Cardiac fibroblast (primary cell): ENCODE data around the gene GAMT.

Experiments
- DNase-seq, 2 donors: peaks; one replicate each; pipeline versions ENCODE4 v3.0.0 to v3.0.0-alpha.2; 2010; ENCODE audit warnings: low read depth in 2 of 2
- H3K4me3 ChIP-seq, 2 donors: replicated peaks in 1 of 2; 1 replicate in 1 of 2; 2 replicates in 1 of 2; pipeline ENCODE4 v1.5.1; 2011; ENCODE audit warnings: low read depth in 2 of 2, low read length in 2 of 2, mild to moderate bottlenecking in 2 of 2, moderate library complexity in 1 of 2
- CTCF ChIP-seq: IDR thresholded peaks from one replicate; pipeline ENCODE4 v1.5.1; 2011; ENCODE audit warnings: low read depth, mild to moderate bottlenecking, low read length, inconsistent platforms

Gene GAMT

GRCh38 chr19:1383017-1383311 is 18.4 kb downstream of the GAMT start:
- H3K4me3 ChIP-seq: no peak overlapping the region
- DNase-seq: no peak

GRCh38 chr19:1382250-1382649 is 19.1 kb downstream of the GAMT start:
- TF ChIP-seq CTCF: no peak
- H3K4me3 ChIP-seq: no peak overlapping the region
- DNase-seq: no peak

More at GRCh38 chr19:1383017-1383311, 18.4 kb downstream of the GAMT start:
- no peak for TF ChIP-seq CTCF

- TF ChIP-seq CTCF: no peak
- no peak for DNase-seq
- no peak overlapping the region for H3K4me3 ChIP-seq
These were observed 21.3 kb downstream of the GAMT start for GRCh38 chr19:1379961-1380489.

GRCh38 chr19:1379126-1379905 is 22.0 kb downstream of the GAMT start:
- no peak for DNase-seq
- H3K4me3 ChIP-seq: no peak overlapping the region
- TF ChIP-seq CTCF: no peak

GRCh38 chr19:1377965-1378785 is 23.2 kb downstream of the GAMT start:
- H3K4me3 ChIP-seq: no peak overlapping the region
- DNase-seq: no peak
- TF ChIP-seq CTCF: peak; percentile 8

GRCh38 chr19:1377176-1377964 is 24.0 kb downstream of the GAMT start:
- no peak for TF ChIP-seq CTCF
- no peak overlapping the region for H3K4me3 ChIP-seq
- no peak for DNase-seq
